COLO829 (cell line): Measurements from ENCODE around the gene THAP7.
"Not testable (repeated sequence)": the region's sequence is repeated elsewhere in the genome, so short reads cannot be mapped to it uniquely, and the experiment has no call there.

Source experiments
- DNase-seq: peaks from one replicate; pipeline ENCODE4 v3.0.0; 2012; ENCODE audit warnings: low spot score

The THAP7 gene

GRCh38 chr22:21001601-21002325 is at the start of gene THAP7:
THAP7 (minus strand) TSS chr22:21002118; CDS start chr22:21001911, 207 bp downstream.
- peak; percentile 96 for DNase-seq

GRCh38 chr22:21051145-21051830 is 49.4 kb upstream of the THAP7 start:
- no peak for DNase-seq

- DNase-seq = not testable (repeated sequence)
Measured at GRCh38 chr22:21048965-21049364, 47.0 kb upstream of the THAP7 start.

GRCh38 chr22:21048448-21048847 is 46.5 kb upstream of the THAP7 start:
- DNase-seq = not testable (repeated sequence)

GRCh38 chr22:21047730-21048129 is 45.8 kb upstream of the THAP7 start:
- DNase-seq = no peak

GRCh38 chr22:21047035-21047661 is 45.2 kb upstream of the THAP7 start:
- DNase-seq = no peak

- peak; percentile 98 for DNase-seq
Measured at GRCh38 chr22:21045585-21046294, 43.8 kb upstream of the THAP7 start, which contains the start of gene LRRC74B. LRRC74B (plus strand) TSS chr22:21045946; CDS start chr22:21045987, 41 bp downstream.

- no peak for DNase-seq
Measured at GRCh38 chr22:21044931-21045584, 43.1 kb upstream of the THAP7 start.

GRCh38 chr22:21043860-21044535 is 42.1 kb upstream of the THAP7 start:
- DNase-seq = no peak

GRCh38 chr22:21042978-21043859 is 41.3 kb upstream of the THAP7 start:
- no peak for DNase-seq

- DNase-seq = no peak
Measured at GRCh38 chr22:21041937-21042336, 40.0 kb upstream of the THAP7 start.

GRCh38 chr22:21039158-21039557 is 37.2 kb upstream of the THAP7 start:
- DNase-seq = not testable (repeated sequence)

- DNase-seq = no peak
Measured at GRCh38 chr22:21038405-21038804, 36.5 kb upstream of the THAP7 start.

- no peak for DNase-seq
Measured at GRCh38 chr22:21034989-21035388, 33.1 kb upstream of the THAP7 start.

- no peak for DNase-seq
Measured at GRCh38 chr22:21033895-21034294, 32.0 kb upstream of the THAP7 start.

GRCh38 chr22:21032868-21033688 is 31.2 kb upstream of the THAP7 start:
- DNase-seq = no peak

- no peak for DNase-seq
Measured at GRCh38 chr22:21032037-21032867, 30.3 kb upstream of the THAP7 start, which contains the start of gene SLC7A4. SLC7A4 (minus strand) TSS chr22:21032561; CDS start chr22:21031812, 749 bp downstream.

GRCh38 chr22:21031545-21032036 is 29.7 kb upstream of the THAP7 start:
- DNase-seq = no peak
